ENCODE measurements around the gene GOSR1. TPM values are rescaled to one million over a fixed set of nuclear protein-coding genes. Genes with fewer than 3 reads are reported as not detected.

Gene GOSR1
- total RNA-seq, 1 experiment from 2014 or later: 43.7 TPM

GRCh38 chr17:30530346-30531025, 53.3 kb downstream of the GOSR1 start:
- H3K36me3 ChIP-seq (ENCODE audit: low read depth): no peaks in the 10 kb centered on the region
- intact Hi-C loops (cut with micrococcal nuclease; ENCODE audit: unreplicated experiment): no loop called here
- H3K9me3 ChIP-seq (ENCODE audit: insufficient read depth, low read depth): no peaks in the 10 kb centered on the region
- no peak for DNase-seq
- no peaks in the 10 kb centered on the region for H4K20me1 ChIP-seq (ENCODE audit: insufficient read depth)
- no peak overlapping the region for H3K4me3 ChIP-seq
- H3F3A ChIP-seq (ENCODE audit: insufficient read depth, low read depth): no peaks in the 10 kb centered on the region; the same call in 1 of the 2 replicates
- no TSS peak for BruUV-seq (replicated peaks)
- CTCF ChIA-PET: interaction anchor here (0.5 kb wide), 1 partner anchor 26 kb away, joined by 6 read pairs; no protein-coding TSS in a partner anchor
- H3K4me2 ChIP-seq: no peak overlapping the region
- H2AFZ ChIP-seq: no peak overlapping the region
- no peaks in the 10 kb centered on the region for H3K27me3 ChIP-seq (ENCODE audit: insufficient read depth, low read depth)
- no peak overlapping the region for H3K27ac ChIP-seq
- no peaks in the 10 kb centered on the region for H3K4me1 ChIP-seq (replicated peaks; ENCODE audit: insufficient read depth)
- POLR2A ChIA-PET (ENCODE audit: unreplicated experiment): no interaction called here
- TF ChIP-seq EZH2 (IDR thresholded peaks at IDR 0.05; ENCODE audit: low read depth) (no peak), CTCF (conservative IDR thresholded peaks at IDR 0.05) (no peak)
- no peaks in the 10 kb centered on the region for H3K9me2 ChIP-seq (ENCODE audit: insufficient read depth)
- H3K79me2 ChIP-seq (ENCODE audit: low read depth): no peaks in the 10 kb centered on the region

GRCh38 chr17:30532871-30533270, 55.7 kb downstream of the GOSR1 start:
- BruUV-seq (replicated peaks): no TSS peak
- Histone ChIP-seq H3F3A (ENCODE audit: insufficient read depth, low read depth) (no peaks in the 10 kb centered on the region), H3K4me1 (replicated peaks; ENCODE audit: insufficient read depth) (no peaks in the 10 kb centered on the region), H3K4me2 (no peak overlapping the region), H4K20me1 (ENCODE audit: insufficient read depth) (no peaks in the 10 kb centered on the region), H3K9me3 (ENCODE audit: insufficient read depth, low read depth) (no peaks in the 10 kb centered on the region), H2AFZ (no peak overlapping the region), H3K4me3 (no peak overlapping the region), H3K36me3 (ENCODE audit: low read depth) (no peaks in the 10 kb centered on the region), H3K27ac (no peak overlapping the region), H3K27me3 (ENCODE audit: insufficient read depth, low read depth) (no peaks in the 10 kb centered on the region), H3K9me2 (ENCODE audit: insufficient read depth) (no peaks in the 10 kb centered on the region), H3K79me2 (ENCODE audit: low read depth) (no peaks in the 10 kb centered on the region)
- no peak for TF ChIP-seq CTCF (conservative IDR thresholded peaks at IDR 0.05)
- no peak for TF ChIP-seq EZH2 (IDR thresholded peaks at IDR 0.05; ENCODE audit: low read depth)
- ChIA-PET CTCF (interaction anchor here (0.6 kb wide), 1 partner anchor 429 kb away, joined by 3 read pairs; no protein-coding TSS in a partner anchor), POLR2A (ENCODE audit: unreplicated experiment) (no interaction called here)
- no peak for DNase-seq
- intact Hi-C loops (cut with micrococcal nuclease; ENCODE audit: unreplicated experiment): no loop called here

- H2AFZ ChIP-seq: no peak overlapping the region
- no TSS peak for BruUV-seq (replicated peaks)
- H3K9me2 ChIP-seq (ENCODE audit: insufficient read depth): no peaks in the 10 kb centered on the region
- intact Hi-C loops (cut with micrococcal nuclease; ENCODE audit: unreplicated experiment): no loop called here
- TF ChIP-seq CTCF (conservative IDR thresholded peaks at IDR 0.05): no peak
- TF ChIP-seq EZH2 (IDR thresholded peaks at IDR 0.05; ENCODE audit: low read depth): no peak
- CTCF ChIA-PET: interaction anchor here (0.5 kb wide), 2 partner anchors 54 to 199 kb away, joined by 6 to 7 read pairs; no protein-coding TSS in a partner anchor
- no peaks in the 10 kb centered on the region for H3K36me3 ChIP-seq (ENCODE audit: low read depth)
- H3F3A ChIP-seq (ENCODE audit: insufficient read depth, low read depth): no peaks in the 10 kb centered on the region
- H3K9me3 ChIP-seq (ENCODE audit: insufficient read depth, low read depth): no peaks in the 10 kb centered on the region
- no peaks in the 10 kb centered on the region for H4K20me1 ChIP-seq (ENCODE audit: insufficient read depth)
- no peaks in the 10 kb centered on the region for H3K79me2 ChIP-seq (ENCODE audit: low read depth)
- H3K27ac ChIP-seq: no peak overlapping the region
- no peaks in the 10 kb centered on the region for H3K4me1 ChIP-seq (replicated peaks; ENCODE audit: insufficient read depth)
- DNase-seq: no peak
- no peak overlapping the region for H3K4me3 ChIP-seq
- POLR2A ChIA-PET (ENCODE audit: unreplicated experiment): no interaction called here
- no peak overlapping the region for H3K4me2 ChIP-seq
- no peaks in the 10 kb centered on the region for H3K27me3 ChIP-seq (ENCODE audit: insufficient read depth, low read depth)
These were observed 57.1 kb downstream of the GOSR1 start for GRCh38 chr17:30534298-30534697.
